Kasumi-1 (cell line): ENCODE results near the gene NUDT15.
"Not testable (repeated sequence)": the region's sequence is repeated elsewhere in the genome, so short reads cannot be mapped to it uniquely, and the experiment has no call there.

Experiments
- DNase-seq, 2 experiments: peaks; one replicate each; lab custom pipeline; 2025; lab: John Stamatoyannopoulos, UW

Gene NUDT15

DNA sequence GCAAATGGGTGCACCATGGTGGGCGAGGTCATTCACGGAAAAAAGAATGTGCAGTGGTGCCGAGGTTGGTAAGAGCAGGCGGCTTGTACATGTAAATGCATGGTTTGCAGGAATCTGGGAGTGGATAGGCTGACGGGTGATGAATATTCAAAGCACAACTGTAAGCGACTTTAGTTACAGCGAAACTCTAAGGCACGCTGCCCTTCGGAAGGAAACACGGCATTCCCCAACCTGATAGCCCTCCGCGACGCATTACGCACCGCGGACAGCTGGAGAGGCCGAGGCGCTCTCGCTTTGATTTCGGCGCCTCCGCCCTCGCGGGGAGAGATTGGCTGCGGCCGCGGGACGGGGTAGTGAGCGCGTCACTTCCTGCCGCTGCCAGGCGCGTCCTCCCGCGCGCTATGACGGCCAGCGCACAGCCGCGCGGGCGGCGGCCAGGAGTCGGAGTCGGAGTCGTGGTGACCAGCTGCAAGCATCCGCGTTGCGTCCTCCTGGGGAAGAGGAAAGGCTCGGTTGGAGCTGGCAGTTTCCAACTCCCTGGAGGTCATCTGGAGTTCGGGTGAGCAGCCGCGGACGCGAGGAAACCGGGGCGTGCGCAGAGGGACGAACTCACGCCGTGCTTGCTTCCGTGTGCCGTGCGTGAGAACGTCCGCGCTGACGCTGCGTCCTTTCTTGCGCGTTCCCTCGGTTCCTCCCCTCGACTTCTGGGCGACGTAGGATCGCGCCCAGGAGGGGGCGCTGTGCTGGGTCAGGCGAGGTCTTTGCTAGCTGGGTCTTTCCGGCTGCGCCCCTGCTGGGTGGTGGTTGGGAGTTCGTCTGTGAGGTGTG is at the start of gene NUDT15:
NUDT15 (plus strand) TSS at position 381 of the 828 bp plus-strand sequence; CDS start at position 402, 21 bp downstream.
- DNase-seq: peak; percentile 96 to 97

- DNase-seq: no peak
Measured at GRCh38 chr13:47990427-47990826, 47.1 kb upstream of the NUDT15 start.

DNA sequence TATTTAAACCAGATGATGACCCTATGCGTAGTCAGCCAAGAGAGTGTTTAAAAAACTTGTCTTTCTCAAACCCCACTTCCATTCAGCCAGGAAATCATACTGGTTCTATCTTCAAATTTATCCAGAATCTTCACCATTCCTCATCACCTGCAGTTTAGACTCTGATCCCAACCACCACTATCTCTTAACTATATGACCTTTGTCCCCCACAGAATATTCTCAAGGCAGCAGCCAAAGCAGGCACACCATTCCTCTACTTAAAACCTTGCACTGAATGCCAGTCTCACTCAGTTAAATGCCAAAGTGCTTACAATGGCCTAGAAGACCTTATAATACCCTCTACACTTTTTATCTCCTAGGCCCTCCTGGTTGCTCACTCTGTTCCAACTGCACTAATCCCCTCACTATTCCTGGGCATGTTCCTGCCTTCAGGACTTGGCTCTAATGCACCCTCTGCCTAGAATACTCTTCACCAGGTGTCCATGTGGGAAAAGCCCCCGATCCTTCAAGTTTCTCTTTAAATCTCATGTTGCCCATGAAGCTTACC is 46.5 kb upstream of the NUDT15 start:
- no peak for DNase-seq

DNA sequence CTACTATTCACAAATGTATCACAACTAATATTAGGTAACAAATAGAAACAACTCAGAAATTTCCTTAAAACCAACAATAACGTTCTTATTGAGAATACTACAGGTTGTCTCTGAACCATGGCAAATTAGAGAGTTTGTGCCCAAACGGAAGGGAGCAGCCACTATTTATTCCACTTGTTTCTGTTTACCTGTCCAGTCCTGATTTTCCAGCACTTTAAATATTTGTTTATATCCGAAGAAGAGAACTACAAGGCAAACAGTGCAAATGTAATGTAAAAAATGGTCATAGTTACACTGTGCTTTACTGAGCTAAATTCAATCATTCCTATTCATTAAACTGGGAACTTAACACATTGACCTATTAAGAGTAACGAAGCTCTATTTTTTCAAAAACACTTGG is 45.7 kb upstream of the NUDT15 start:
- DNase-seq: no peak

GRCh38 chr13:47997384-47997783 is 40.1 kb upstream of the NUDT15 start:
- no peak for DNase-seq

GRCh38 chr13:47999973-48000372 is 37.6 kb upstream of the NUDT15 start:
- no peak for DNase-seq

DNA sequence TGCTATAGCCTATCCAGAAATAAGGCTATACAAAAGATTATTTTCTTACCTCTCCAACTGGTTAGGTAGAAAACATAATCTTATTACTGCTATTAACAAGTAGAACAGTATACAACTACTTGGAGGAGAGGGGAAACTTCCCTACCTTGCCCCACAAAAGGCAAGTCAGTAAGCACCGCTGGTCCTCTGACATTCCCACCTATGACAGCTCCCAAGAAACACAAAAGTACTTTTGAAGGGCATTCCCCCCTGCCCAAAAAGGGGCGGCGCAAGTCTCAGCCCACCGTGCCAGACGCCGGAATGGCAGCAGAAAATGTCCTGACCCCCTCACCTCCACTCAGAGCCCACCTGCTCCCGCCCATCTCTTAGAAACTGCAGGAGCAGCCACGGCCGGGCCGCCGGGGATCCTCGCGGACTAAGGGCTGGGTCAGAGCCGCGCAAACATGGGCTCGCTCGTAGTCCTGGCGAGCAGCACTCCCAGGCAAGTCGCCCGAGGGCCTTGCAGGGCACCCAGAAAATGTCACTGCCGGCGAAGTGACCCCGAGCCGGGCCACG is 36.9 kb upstream of the NUDT15 start:
- no peak for DNase-seq

GRCh38 chr13:48001114-48001881 is 36.2 kb upstream of the NUDT15 start, which contains the start of gene SUCLA2:
SUCLA2 (minus strand) TSS chr13:48001273; CDS start chr13:48001269, 4 bp downstream.
- peak; percentile 77 to 86 for DNase-seq

DNA sequence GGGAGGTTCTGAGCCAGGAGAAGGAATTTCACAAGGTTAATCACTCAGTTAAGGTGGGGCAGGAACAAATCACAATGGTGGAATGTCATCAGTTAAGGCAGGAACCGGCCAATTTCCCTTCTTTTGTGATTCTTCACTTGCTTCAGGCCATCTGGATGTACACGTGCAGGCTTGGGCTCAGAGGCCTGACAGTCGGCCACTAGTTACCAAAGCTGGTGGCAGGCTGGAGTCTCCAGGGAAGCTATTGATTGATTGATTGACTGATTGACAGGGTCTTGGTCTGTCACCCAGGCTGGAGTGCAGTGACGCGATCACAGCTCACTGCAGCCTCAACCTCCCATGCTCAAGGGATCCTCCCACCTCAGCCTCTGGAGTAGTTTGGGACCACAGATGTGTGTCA is 35.5 kb upstream of the NUDT15 start:
- DNase-seq: not testable (repeated sequence)

GRCh38 chr13:48004201-48004600 is 33.3 kb upstream of the NUDT15 start:
- DNase-seq: peak in 1 of 2 experiments; percentile 8

GRCh38 chr13:48006396-48006795 is 31.1 kb upstream of the NUDT15 start:
- DNase-seq: no peak

GRCh38 chr13:48009284-48009683 is 28.2 kb upstream of the NUDT15 start:
- peak; percentile 17 for DNase-seq

DNA sequence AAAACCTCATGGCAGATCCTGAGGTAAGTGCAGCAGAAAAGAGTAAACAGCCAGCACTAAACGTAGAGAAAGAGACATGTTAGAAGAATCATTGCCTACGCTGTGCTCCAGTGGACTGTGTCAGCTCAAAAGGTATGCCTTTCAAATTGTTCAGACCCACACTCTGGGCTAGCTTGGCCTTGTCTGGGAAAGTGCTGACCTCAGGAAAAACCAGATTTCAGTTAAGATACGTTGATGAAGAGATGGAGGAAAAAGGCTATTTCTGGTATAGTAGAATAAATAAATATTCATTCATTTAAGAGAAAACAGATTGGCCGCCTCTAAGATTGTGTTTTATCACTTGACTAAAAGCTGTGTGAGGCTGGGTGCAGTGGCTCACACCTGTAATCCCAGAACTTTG is 26.8 kb upstream of the NUDT15 start:
- DNase-seq: no peak

- DNase-seq: no peak
Measured at GRCh38 chr13:48012668-48013067, 24.9 kb upstream of the NUDT15 start.

DNA sequence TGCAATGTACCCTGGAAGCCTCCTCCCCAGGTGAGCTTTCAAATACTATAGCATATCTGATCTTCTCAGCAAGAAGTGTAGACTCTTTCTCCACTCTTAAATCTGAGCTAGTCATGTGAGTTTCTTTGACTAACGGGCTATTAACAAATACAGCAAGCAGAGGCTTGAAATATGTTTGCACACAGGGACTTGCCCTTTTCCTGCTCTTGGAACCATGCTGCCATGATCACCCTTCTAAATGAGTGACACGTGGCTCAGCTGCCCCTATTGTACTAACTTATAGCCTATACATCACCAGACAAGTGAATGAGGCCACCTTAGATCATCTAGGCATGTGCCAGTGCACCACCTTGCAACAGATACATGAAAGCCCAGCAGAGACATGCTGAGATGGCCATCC is 23.2 kb upstream of the NUDT15 start:
- DNase-seq: no peak

DNA sequence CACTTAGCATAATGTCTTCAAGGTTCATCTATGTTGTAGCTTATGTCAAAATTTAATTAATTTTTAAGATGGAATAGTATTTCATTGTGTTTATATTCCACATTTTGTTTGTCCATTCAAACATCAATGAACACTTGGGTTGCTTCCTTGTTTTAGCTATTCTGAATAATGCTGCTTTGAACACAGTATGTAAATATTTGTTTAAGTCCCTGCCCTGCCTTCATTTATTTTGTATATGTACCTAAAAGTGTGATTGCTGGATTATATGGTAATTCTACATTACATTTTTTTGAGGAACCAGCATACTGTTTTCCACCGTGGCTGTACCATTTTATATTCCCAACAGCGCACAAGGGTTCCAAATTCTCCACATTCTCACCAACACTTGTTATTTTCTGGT is 18.9 kb upstream of the NUDT15 start:
- DNase-seq: no peak

DNA sequence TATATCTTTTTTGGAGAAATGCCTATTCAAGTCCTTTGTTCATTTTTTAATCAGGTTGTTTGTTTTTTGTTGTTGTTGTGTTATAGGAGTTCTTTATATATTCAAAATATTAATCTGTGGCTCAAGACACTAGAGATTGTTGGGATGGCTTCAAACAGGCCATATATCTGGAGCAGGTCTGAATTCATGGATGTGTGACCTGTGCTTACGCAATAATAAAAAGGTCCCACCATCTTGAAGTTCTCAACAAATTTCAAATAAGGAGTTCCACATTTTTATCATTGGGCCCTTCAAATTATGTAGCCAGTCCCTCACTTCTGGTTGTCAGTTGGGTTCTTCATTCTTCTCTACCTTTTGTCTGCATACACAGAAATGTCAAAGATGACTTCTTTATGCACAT is 17.7 kb upstream of the NUDT15 start:
- DNase-seq: no peak

- no peak for DNase-seq
Measured at GRCh38 chr13:48028066-48028465, 9.5 kb upstream of the NUDT15 start.

DNA sequence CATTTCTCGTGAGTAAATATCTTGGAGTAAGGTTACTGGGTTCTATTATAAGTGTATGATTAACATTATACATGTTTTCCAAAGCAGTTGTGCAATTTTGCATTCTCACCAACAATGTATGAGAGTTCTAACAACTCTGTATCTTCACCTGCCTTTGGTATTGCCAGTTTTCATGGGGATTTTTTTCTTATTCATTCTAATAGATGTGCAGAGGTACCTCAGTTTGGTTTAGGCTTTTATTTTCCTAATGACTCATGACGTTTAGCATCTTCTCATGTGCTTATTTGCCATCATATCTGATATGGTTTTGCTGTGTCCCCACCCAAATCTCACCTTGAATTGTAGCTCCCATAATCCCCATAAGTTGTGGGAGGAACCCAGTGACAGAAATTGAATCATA is 7.7 kb upstream of the NUDT15 start:
- no peak for DNase-seq

- no peak for DNase-seq
Measured at GRCh38 chr13:48038761-48039160, 1.2 kb downstream of the NUDT15 start.

DNA sequence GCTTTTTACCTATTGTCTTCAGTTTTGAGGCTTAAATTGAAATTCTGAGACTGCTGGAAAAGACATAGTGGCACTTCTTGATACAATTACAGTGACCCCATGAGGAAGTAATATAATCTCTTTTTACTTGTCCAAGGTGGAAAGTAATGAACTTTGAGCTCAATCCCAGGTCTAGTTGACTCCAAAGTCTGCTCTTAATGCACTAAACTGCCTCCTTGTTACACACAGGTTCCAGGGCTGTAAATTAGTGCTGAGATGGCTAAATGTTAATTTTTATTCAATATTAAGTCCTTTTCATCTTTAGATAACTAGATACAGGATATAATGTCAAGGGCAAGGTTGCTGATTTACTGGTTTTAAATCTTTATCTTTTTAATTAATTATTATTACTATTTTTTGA is 2.5 kb downstream of the NUDT15 start:
- no peak for DNase-seq

GRCh38 chr13:48040896-48041295 is 3.4 kb downstream of the NUDT15 start:
- DNase-seq: no peak

DNA sequence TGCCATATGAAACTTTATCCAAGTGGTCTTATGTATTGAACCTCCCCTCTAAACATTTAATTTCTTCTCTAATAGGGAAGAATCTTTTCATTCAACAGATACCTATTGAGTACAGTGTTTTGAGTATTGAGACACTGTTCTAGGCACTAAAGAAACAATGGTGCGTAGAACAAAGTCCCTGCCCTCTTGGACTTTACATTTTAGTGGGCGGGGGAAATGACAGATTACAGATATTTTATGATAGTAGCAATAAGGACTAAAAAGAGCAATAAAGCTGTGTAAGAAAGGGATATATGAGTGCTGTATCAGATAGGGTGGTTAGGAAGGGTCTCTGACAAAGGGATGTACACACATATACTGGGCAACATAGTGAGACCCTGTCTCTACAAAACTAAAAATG is 5.4 kb downstream of the NUDT15 start:
- no peak for DNase-seq
